HG03103 (cell line): ENCODE measurements around the gene CAPN10.

Source experiments
- ATAC-seq: cut with Tn5 transposase; IDR thresholded peaks from one replicate; pipeline ENCODE4 v1.9.1; 2021; ENCODE audit warnings: low read depth; ENCODE audit not compliant: unreplicated experiment

The CAPN10 gene

DNA sequence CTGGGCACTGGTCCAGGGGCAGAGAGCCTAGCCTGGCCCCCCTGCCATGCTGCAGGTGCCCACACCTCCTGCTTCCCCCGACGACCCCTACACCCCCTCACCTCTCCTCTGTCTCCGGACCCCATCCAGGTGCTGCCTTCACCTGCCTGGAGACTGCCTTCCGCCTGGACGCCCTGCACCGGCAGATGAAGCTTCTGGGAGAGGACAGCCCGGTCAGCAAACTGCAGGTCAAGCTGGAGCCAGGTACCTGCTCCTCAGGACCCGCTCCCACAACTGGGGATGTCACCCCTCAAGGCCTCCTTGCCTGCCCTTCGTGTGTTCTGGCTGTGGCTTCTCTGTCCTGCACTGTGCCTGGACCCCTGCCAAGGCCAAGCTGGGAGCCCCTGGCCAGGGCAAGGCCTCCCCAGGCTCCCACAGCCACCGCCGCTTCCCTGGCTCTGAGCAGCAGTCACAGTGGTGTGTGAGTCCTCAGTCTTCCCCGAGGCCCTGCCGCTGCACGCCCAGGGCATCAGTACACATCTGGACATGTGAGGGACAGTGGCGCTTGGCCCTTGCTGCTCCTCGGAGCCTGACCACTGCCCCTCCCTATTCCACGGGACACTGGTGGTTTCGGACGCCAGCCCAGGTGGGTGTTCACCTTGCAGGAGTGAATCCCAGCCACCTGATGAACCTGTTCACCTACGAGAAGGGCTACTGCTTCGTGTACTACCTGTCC is 12.0 kb upstream of the CAPN10 start:
- no peak for ATAC-seq

GRCh38 chr2:240575101-240575965 is 11.2 kb upstream of the CAPN10 start:
- ATAC-seq, result no peak

DNA sequence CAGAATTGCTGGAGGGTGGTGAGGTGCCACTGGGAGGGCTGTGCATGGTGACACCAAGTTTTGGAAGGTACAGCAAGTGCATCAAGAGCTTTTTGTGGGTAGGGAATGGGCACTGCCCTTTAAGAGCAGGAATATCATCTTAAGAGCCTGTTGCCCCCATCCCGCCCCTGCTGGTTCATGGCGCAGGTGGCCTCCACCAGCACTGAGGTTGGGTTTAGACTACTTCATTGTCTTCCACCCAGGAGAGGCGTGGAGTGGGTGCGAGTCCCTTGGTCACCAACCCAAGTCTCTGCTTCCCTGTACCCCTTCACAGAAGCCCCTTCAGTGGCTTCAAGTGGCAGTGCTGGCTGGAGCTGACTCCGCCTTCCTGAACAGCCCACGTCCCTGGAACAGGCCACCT is 10.5 kb upstream of the CAPN10 start:
- no peak for ATAC-seq

DNA sequence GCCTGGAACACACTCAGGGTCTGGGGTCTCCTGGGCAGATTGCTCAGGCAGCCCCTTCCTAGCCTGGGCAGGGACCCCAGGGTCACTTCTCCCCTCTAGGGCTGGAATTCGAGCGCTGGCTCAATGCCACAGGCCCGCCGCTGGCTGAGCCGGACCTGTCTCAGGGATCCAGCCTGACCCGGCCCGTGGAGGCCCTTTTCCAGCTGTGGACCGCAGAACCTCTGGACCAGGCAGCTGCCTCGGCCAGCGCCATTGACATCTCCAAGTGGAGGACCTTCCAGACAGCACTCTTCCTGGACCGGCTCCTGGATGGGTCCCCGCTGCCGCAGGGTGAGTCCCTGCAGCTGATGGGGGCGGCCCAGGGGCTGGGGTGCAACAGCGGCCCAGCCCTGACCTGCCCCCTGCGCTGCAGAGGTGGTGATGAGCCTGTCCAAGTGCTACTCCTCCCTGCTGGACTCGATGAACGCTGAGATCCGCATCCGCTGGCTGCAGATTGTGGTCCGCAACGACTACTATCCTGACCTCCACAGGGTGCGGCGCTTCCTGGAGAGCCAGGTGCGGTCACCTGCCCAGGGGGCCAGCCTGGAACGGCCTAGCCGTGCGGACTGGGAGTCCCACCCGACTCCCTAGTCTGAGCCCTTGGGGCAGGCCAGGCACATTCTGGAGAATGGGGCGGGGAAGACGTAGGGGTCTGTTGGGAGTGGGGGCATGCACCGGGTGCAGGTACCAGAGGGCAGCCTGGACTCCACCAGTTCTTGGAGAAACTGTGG is 9.9 kb upstream of the CAPN10 start:
- ATAC-seq, result no peak

DNA sequence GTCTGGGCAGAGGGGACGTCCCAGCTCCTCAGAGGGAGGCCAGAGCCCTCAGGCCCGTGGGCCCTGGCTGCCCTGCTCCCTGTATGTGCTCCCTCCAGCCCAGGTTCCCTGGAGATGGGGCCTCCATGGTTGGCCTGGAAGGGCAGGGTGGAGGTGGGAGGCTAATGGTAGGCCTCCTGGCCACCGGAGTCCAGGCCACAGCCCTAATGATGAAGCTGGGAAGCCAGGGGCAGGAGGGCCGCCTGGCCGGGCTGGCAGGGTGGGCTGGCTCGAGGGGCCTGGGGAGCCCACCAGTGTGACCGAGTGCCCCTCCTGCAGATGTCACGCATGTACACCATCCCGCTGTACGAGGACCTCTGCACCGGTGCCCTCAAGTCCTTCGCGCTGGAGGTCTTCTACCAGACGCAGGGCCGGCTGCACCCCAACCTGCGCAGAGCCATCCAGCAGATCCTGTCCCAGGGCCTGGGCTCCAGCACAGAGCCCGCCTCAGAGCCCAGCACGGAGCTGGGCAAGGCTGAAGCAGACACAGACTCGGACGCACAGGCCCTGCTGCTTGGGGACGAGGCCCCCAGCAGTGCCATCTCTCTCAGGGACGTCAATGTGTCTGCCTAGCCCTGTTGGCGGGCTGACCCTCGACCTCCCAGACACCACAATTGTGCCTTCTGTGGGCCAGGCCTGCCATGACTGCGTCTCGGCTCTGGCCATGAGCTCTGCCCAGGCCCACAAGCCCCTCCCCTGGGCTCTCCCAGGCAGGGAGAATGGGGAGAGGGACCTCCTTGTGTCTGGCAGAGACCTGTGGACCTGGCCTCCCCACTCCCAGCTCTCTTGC is 9.0 kb upstream of the CAPN10 start:
- ATAC-seq, result no peak

- ATAC-seq, result no peak
Observed at GRCh38 chr2:240578110-240578450, 8.5 kb upstream of the CAPN10 start.

GRCh38 chr2:240578488-240578887 is 8.0 kb upstream of the CAPN10 start:
- ATAC-seq, result no peak

DNA sequence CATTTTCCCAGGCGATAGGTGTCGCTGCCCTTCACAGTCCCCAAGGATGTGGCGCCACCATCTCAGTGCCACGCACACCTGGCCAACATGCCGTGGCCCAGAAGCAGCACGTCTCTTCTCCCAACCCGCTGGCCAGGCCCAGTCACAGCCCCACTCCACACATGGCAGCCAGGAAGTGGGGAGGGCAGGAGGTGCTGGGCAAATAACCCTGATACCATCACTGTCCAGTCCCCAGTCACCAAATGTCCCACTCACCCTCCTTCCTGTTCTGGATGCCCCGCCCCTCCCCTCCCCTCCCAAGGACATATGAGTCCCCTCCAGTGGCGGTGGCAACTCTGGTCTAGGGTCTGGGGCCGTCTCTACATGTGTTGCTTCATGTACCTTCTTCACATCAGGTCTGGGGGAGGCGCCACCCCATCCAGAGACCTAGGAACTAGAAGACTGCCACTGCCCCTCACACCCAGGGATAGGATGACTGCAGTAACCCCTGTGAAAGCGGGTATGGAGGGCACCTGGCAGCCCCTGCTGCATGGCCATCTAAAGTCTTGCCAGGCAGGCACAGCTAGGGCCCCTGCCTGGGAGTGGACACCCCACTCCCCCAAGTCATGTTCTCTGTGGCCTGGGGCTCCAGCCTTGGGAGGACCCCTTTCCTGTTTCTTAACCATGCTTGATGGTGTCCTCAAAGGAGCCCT is 7.3 kb upstream of the CAPN10 start:
- no peak for ATAC-seq

DNA sequence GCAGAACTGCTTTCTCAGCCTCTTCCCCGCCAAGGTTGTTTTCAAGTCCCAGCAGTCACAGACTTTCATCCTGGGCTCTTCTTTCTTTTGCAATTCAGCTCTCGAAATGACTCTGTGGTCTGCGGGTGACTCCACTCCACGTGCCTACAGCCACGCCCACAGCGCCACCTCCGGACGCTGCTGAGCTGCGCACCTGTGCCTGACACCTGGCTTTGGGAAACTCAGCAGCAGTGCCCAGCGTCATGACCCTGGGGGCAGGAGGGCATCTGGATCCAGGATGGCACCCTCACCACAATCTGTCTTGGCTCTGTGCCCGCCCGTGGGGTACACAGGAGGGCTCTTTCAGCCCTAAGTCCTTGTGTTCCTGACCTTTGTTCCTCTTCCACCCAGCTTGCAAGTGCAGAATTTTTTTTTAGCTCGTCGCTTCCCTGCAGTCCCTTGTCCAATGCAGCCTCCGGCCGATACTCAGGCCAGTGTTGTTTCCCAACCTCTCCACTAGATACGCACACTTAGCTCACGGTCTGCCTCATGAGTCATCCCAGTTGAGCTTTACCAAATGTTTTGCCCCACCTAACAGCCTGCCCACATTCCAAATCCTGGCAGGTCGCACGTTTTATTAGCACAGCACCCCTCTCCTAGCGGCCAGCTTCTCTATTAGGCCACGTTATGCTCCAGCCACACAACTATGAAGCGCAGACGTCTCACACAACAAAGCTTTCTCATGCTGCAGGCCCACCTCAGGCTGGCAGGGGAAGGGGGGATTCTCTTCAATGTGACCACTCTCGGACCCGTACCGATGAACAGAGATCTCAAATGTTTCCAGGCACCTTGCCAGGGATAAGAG is 6.5 kb upstream of the CAPN10 start:
- ATAC-seq, result no peak

- no peak for ATAC-seq
Observed at GRCh38 chr2:240581811-240582210, 4.7 kb upstream of the CAPN10 start.

DNA sequence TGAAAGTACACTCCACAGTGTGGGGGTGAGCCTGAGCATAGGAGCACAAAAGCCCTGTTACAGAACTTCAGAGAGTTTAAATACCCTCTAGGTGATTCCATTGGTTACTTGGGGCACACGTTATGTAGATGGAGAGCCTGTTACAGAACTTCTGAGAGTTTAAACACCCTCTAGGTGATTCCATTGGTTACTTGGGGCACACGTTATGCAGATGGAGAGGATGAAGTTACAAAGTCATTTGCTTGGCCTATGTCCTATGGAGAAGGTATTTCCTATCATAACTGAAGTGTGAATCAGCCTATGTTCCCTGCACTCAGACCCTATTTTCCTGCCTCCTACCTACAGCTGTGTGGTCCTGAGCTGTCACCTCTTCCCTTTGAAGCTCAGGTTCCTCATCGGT is 3.8 kb upstream of the CAPN10 start:
- no peak for ATAC-seq

- no peak for ATAC-seq
Observed at GRCh38 chr2:240583774-240584173, 2.8 kb upstream of the CAPN10 start.

GRCh38 chr2:240584486-240585031 is 2.0 kb upstream of the CAPN10 start:
- peak; percentile 49 for ATAC-seq

GRCh38 chr2:240585101-240585500 is 1.4 kb upstream of the CAPN10 start:
- ATAC-seq, result peak; percentile 12

DNA sequence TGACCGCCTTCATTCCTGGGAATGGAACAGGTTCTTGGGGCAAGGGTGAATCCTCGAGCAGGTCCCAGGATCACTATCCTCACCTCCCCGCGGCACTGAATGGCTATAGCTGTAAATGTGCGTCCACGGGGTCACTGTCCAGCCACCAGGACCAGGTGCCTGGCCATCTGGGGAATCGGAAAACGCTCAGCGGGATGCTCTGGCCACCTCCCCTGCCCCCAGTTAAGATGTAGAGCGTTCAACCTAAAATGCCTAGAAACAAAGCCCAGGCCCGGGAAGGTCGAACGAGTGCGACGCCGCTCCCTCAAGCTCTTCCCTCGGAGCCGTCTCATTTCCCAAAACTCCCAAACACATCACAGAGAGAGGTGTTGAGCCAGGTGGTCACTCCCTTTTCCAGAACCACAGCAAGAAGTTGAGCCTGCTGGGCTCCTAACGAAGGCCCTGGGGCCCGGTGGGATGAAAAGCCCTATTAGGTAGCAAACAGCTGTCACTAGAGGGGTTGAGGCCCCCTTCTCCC is 795 bp upstream of the CAPN10 start:
- ATAC-seq, result no peak

GRCh38 chr2:240586919-240587800 is 626 bp downstream of the CAPN10 start:
- ATAC-seq, result no peak

DNA sequence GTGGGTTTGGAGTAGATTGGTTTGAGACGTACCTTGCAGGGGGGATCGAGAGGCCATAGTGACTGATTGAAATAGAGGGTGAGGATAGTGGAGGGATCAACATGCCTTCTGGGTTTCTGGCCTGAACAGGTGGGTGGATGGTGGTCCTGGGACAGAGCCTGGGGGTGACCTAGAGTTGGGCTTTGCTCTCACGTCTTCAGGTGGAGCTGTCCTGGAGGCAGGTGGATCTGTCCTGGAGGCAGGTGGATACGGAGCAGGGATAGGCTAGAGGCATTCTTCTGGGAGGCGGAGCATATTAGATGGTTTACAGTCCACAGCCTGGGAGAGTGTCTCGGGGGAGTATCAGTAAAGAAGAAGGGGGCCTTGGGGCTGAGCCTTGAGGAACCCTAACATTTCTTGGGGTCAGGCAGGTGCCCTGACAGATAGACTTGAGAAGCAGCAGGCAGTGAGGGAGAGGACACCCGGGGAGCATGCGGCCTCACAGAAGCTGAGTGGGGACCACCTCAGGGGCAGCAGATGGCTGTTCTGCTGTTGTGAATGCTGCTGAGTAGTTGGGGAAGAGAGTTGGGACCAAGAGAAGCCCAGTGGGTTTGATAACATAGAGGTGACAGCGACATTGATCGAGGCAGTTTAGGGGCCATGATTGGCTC is 1.6 kb downstream of the CAPN10 start:
- no peak for ATAC-seq
